ENCODE results near the gene PRKACG.
"Not testable (repeated sequence)": the region's sequence is repeated elsewhere in the genome, so short reads cannot be mapped to it uniquely, and the experiment has no call there.

The PRKACG gene

DNA sequence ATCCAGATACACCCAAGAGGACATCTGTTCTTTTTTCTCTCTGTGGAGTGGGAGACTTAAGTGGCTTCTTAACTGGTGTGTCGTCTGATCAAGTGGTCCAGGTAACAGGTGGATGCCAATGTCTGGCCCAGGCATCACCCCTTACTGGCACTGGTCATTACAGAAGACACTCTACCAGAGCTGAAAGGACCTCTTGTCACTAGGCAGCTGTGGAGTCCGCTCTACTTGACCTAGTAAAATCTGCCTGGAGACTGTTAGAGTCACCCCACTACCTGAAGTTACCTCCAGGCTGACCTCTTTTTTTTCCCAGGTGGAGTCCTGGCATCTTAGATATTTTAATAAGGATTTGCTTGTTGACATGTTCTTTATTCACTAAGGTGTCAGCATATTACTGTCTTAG, 44.2 kb upstream of the PRKACG start:
- no peak for TF ChIP-seq EZH2phosphoT487 (conservative IDR thresholded peaks at IDR 0.05; ENCODE audit: low read length)
- no peak for TF ChIP-seq CTCF (IDR thresholded peaks at IDR 0.05; ENCODE audit: insufficient read depth, low read length, poor library complexity, severe bottlenecking)
- no peak overlapping the region for H3K4me3 ChIP-seq (ENCODE audit: insufficient read depth, low read length, poor library complexity, severe bottlenecking)
- no peak overlapping the region for H3K9ac ChIP-seq (ENCODE audit: low read length)
- H3K9me3 ChIP-seq (ENCODE audit: insufficient read depth, low read length): no peaks in the 10 kb centered on the region
- H2AFZ ChIP-seq (ENCODE audit: low read depth, low read length, severe bottlenecking): no peak overlapping the region
- H3K27ac ChIP-seq (ENCODE audit: low read depth, low read length): no peak overlapping the region
- H3K36me3 ChIP-seq (ENCODE audit: low read length): no peaks in the 10 kb centered on the region
- no peaks in the 10 kb centered on the region for H3K9me2 ChIP-seq (replicated peaks; ENCODE audit: insufficient read depth, low read length)
- no peaks in the 10 kb centered on the region for H3K27me3 ChIP-seq (ENCODE audit: low read length)
- no peaks in the 10 kb centered on the region for H3F3A ChIP-seq (ENCODE audit: insufficient read depth)
- H4K20me1 ChIP-seq (ENCODE audit: low read depth, low read length): no peaks in the 10 kb centered on the region
- H3K4me2 ChIP-seq (ENCODE audit: low read depth, low read length, poor library complexity, severe bottlenecking): no peak overlapping the region
- no peaks in the 10 kb centered on the region for H3K79me2 ChIP-seq (ENCODE audit: insufficient read depth, low read length)

- TF ChIP-seq CTCF (IDR thresholded peaks at IDR 0.05; ENCODE audit: insufficient read depth, low read length, poor library complexity, severe bottlenecking) (no peak), EZH2phosphoT487 (conservative IDR thresholded peaks at IDR 0.05; ENCODE audit: low read length) (no peak)
- Histone ChIP-seq H3K9ac (ENCODE audit: low read length) (no peak overlapping the region), H3K4me2 (ENCODE audit: low read depth, low read length, poor library complexity, severe bottlenecking) (no peak overlapping the region), H3F3A (ENCODE audit: insufficient read depth) (no peaks in the 10 kb centered on the region), H3K27ac (ENCODE audit: low read depth, low read length) (no peak overlapping the region), H3K9me2 (replicated peaks; ENCODE audit: insufficient read depth, low read length) (no peaks in the 10 kb centered on the region), H2AFZ (ENCODE audit: low read depth, low read length, severe bottlenecking) (no peak overlapping the region), H3K79me2 (ENCODE audit: insufficient read depth, low read length) (no peaks in the 10 kb centered on the region), H3K36me3 (ENCODE audit: low read length) (no peaks in the 10 kb centered on the region), H3K27me3 (ENCODE audit: low read length) (no peaks in the 10 kb centered on the region), H3K4me3 (ENCODE audit: insufficient read depth, low read length, poor library complexity, severe bottlenecking) (no peak overlapping the region), H4K20me1 (ENCODE audit: low read depth, low read length) (no peaks in the 10 kb centered on the region), H3K9me3 (ENCODE audit: insufficient read depth, low read length) (no peaks in the 10 kb centered on the region)
These were observed 42.4 kb upstream of the PRKACG start for GRCh38 chr9:69056191-69056815.

DNA sequence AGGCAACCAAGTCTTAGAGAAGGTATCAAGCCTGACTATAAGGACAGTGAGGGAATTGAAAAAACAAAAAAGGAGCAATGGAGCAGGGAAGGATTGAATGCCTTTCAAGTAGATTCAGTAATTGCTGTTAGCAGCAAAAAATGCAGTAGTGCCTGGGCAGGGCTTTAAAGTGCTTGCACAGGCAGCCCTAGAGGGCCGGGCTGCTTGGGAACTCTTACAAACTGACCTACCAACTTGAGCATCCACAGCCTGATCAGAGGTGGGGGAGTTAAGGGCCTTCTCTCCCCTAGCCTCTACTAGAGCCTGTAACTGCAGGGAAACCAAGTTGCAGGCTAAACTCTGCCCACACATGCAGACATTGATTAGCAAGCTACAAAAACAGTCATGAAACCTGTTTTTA, 41.1 kb upstream of the PRKACG start:
- Histone ChIP-seq H3K36me3 (ENCODE audit: low read length) (no peaks in the 10 kb centered on the region), H3K4me3 (ENCODE audit: insufficient read depth, low read length, poor library complexity, severe bottlenecking) (no peak overlapping the region)

GRCh38 chr9:69050936-69051335, 37.0 kb upstream of the PRKACG start:
- H3K9ac ChIP-seq (ENCODE audit: low read length); H3K36me3 ChIP-seq (ENCODE audit: low read length): not testable (repeated sequence)

More for the DNA sequence above, 41.1 kb upstream of the PRKACG start:
- no peaks in the 10 kb centered on the region for H3K79me2 ChIP-seq (ENCODE audit: insufficient read depth, low read length)
- H3F3A ChIP-seq (ENCODE audit: insufficient read depth): no peaks in the 10 kb centered on the region
- H3K9me3 ChIP-seq (ENCODE audit: insufficient read depth, low read length): no peaks in the 10 kb centered on the region
- H3K9me2 ChIP-seq (replicated peaks; ENCODE audit: insufficient read depth, low read length): no peaks in the 10 kb centered on the region
- TF ChIP-seq EZH2phosphoT487 (conservative IDR thresholded peaks at IDR 0.05; ENCODE audit: low read length) (no peak), CTCF (IDR thresholded peaks at IDR 0.05; ENCODE audit: insufficient read depth, low read length, poor library complexity, severe bottlenecking) (no peak)
- no peak overlapping the region for H3K9ac ChIP-seq (ENCODE audit: low read length)
- H3K27me3 ChIP-seq (ENCODE audit: low read length): no peaks in the 10 kb centered on the region
- no peak overlapping the region for H2AFZ ChIP-seq (ENCODE audit: low read depth, low read length, severe bottlenecking)
- no peak overlapping the region for H3K4me2 ChIP-seq (ENCODE audit: low read depth, low read length, poor library complexity, severe bottlenecking)
- H4K20me1 ChIP-seq (ENCODE audit: low read depth, low read length): no peaks in the 10 kb centered on the region
- H3K27ac ChIP-seq (ENCODE audit: low read depth, low read length): no peak overlapping the region

More at GRCh38 chr9:69050936-69051335, 37.0 kb upstream of the PRKACG start:
- not testable (repeated sequence) for H3F3A ChIP-seq (ENCODE audit: insufficient read depth); H3K9me3 ChIP-seq (ENCODE audit: insufficient read depth, low read length); H3K27ac ChIP-seq (ENCODE audit: low read depth, low read length); H4K20me1 ChIP-seq (ENCODE audit: low read depth, low read length); H3K4me3 ChIP-seq (ENCODE audit: insufficient read depth, low read length, poor library complexity, severe bottlenecking); H2AFZ ChIP-seq (ENCODE audit: low read depth, low read length, severe bottlenecking); H3K27me3 ChIP-seq (ENCODE audit: low read length); H3K9me2 ChIP-seq (replicated peaks; ENCODE audit: insufficient read depth, low read length); H3K4me2 ChIP-seq (ENCODE audit: low read depth, low read length, poor library complexity, severe bottlenecking); H3K79me2 ChIP-seq (ENCODE audit: insufficient read depth, low read length)
